H9 (cell line): ENCODE data around the gene BCAR1. TPM values are rescaled to one million over a fixed set of nuclear protein-coding genes. Genes with fewer than 3 reads are reported as not detected.

ENCODE experiments used
- DNase-seq: peaks from one replicate; pipeline ENCODE4 v3.0.0-alpha.2; 2017
- H2AFZ ChIP-seq: one replicate; pipeline ENCODE4 v1.6.1; 2013; ENCODE audit warnings: mild to moderate bottlenecking, low read length, control low read depth, moderate library complexity
- H2AK5ac ChIP-seq: 2 replicates; pipeline ENCODE4 v1.6.1; 2013; ENCODE audit warnings: low read length, control low read depth, mixed read lengths; ENCODE audit not compliant: insufficient read length
- H2BK120ac ChIP-seq: one replicate; pipeline ENCODE4 v1.6.1; 2013; ENCODE audit warnings: low read depth, mild to moderate bottlenecking, low read length, control low read depth, inconsistent platforms; ENCODE audit not compliant: poor library complexity, severe bottlenecking
- H2BK12ac ChIP-seq: 2 replicates; pipeline ENCODE4 v1.6.1; 2013; ENCODE audit warnings: low read length, control low read depth, mixed read lengths, low read depth; ENCODE audit not compliant: insufficient read length
- H2BK15ac ChIP-seq: 2 replicates; pipeline ENCODE4 v1.6.1; 2013; ENCODE audit warnings: low read depth, low read length, control low read depth
- H2BK20ac ChIP-seq: one replicate; pipeline ENCODE4 v1.6.1; 2013; ENCODE audit warnings: low read depth, mild to moderate bottlenecking, low read length, control low read depth, inconsistent platforms; ENCODE audit not compliant: poor library complexity, severe bottlenecking
- H2BK5ac ChIP-seq: 2 replicates; pipeline ENCODE4 v1.6.1; 2013; ENCODE audit warnings: low read length, control low read depth, mixed read lengths; ENCODE audit not compliant: insufficient read length
- H3K14ac ChIP-seq: 2 replicates; pipeline ENCODE4 v1.6.1; 2013; ENCODE audit warnings: low read length, control low read depth; ENCODE audit not compliant: insufficient read depth
- H3K18ac ChIP-seq: 2 replicates; pipeline ENCODE4 v1.6.1; 2013; ENCODE audit warnings: low read depth, mild to moderate bottlenecking, mixed read lengths, low read length, control low read depth; ENCODE audit not compliant: insufficient read length
- H3K23ac ChIP-seq: 2 replicates; pipeline ENCODE4 v1.6.1; 2013; ENCODE audit warnings: low read length, control low read depth, mixed read lengths, low read depth; ENCODE audit not compliant: insufficient read length
- H3K23me2 ChIP-seq: 2 replicates; pipeline ENCODE4 v1.6.1; 2013; ENCODE audit warnings: low read depth, mild to moderate bottlenecking, mixed read lengths, low read length, control low read depth; ENCODE audit not compliant: insufficient read length, poor library complexity, severe bottlenecking
- H3K27ac ChIP-seq: 2 replicates; pipeline ENCODE4 v1.5.1; 2013; ENCODE audit warnings: low read length, control low read depth, mixed read lengths, low read depth; ENCODE audit not compliant: insufficient read length
- H3K27me3 ChIP-seq: 2 replicates; pipeline ENCODE4 v1.6.1; 2013; ENCODE audit warnings: low read length, control low read depth, inconsistent platforms; ENCODE audit not compliant: insufficient read depth
- H3K4ac ChIP-seq: 2 replicates; pipeline ENCODE4 v1.6.1; 2013; ENCODE audit warnings: low read depth, mild to moderate bottlenecking, control low read depth, inconsistent platforms, low read length, moderate library complexity
- H3K4me1 ChIP-seq: 2 replicates; pipeline ENCODE4 v1.6.1; 2013; ENCODE audit warnings: low read length, control low read depth, inconsistent platforms; ENCODE audit not compliant: insufficient read depth
- H3K4me2 ChIP-seq: 2 replicates; pipeline ENCODE4 v1.6.1; 2013; ENCODE audit warnings: low read length, control low read depth, mixed read lengths; ENCODE audit not compliant: insufficient read length, insufficient read depth
- H3K56ac ChIP-seq: 2 replicates; pipeline ENCODE4 v1.6.1; 2013; ENCODE audit warnings: low read depth, mild to moderate bottlenecking, mixed read lengths, low read length, control low read depth; ENCODE audit not compliant: insufficient read length
- H3K79me1 ChIP-seq: 2 replicates; pipeline ENCODE4 v1.6.1; 2013; ENCODE audit warnings: low read depth, mild to moderate bottlenecking, moderate library complexity, low read length, control low read depth, inconsistent platforms; ENCODE audit not compliant: insufficient read depth, poor library complexity, severe bottlenecking
- H3K79me2 ChIP-seq: 2 replicates; pipeline ENCODE4 v1.6.1; 2013; ENCODE audit warnings: low read length, control low read depth, inconsistent platforms; ENCODE audit not compliant: insufficient read depth
- H3K9ac ChIP-seq: 2 replicates; pipeline ENCODE4 v1.6.1; 2013; ENCODE audit warnings: low read length, control low read depth, mixed read lengths; ENCODE audit not compliant: insufficient read length; ENCODE audit errors: extremely low read depth
- H3K9me3 ChIP-seq: one replicate; pipeline ENCODE4 v1.6.1; 2013; ENCODE audit warnings: low read depth, low read length, inconsistent platforms; ENCODE audit not compliant: control insufficient read depth
- H3T11ph ChIP-seq: one replicate; pipeline ENCODE4 v1.6.1; 2013; ENCODE audit warnings: mild to moderate bottlenecking, low read length, control low read depth, inconsistent platforms
- H4K20me1 ChIP-seq: one replicate; pipeline ENCODE4 v1.6.1; 2013; ENCODE audit not compliant: control insufficient read depth, insufficient read length, insufficient read depth
- H4K5ac ChIP-seq: 2 replicates; pipeline ENCODE4 v1.6.1; 2013; ENCODE audit warnings: low read depth, mild to moderate bottlenecking, mixed read lengths, low read length, control low read depth; ENCODE audit not compliant: insufficient read length
- H4K8ac ChIP-seq: replicated peaks from 2 replicates; pipeline ENCODE4 v1.6.1; 2013; ENCODE audit warnings: low read length, control low read depth, mixed read lengths, low read depth; ENCODE audit not compliant: insufficient read length
- H4K91ac ChIP-seq: 2 replicates; pipeline ENCODE4 v1.6.1; 2013; ENCODE audit warnings: low read depth, mild to moderate bottlenecking, moderate library complexity, mixed read lengths, low read length, control low read depth; ENCODE audit not compliant: insufficient read length
- H3K27ac Mint-ChIP-seq, 3 experiments: 2 replicates in 2 of 3; 3 replicates in 1 of 3; pipeline ENCODE4 v1.8.0; 2020 to 2021; ENCODE audit warnings: mixed read lengths in 3 of 3, mild to moderate bottlenecking in 1 of 3, moderate library complexity in 1 of 3
- H3K27me3 Mint-ChIP-seq: 2 replicates; pipeline ENCODE4 v1.8.0; 2021; ENCODE audit warnings: low read depth, mild to moderate bottlenecking, moderate library complexity, mixed read lengths
- H3K36me3 Mint-ChIP-seq, 3 experiments: 2 replicates in 2 of 3; 3 replicates in 1 of 3; pipeline ENCODE4 v1.8.0; 2020 to 2021; ENCODE audit warnings: low read depth in 3 of 3, mixed read lengths in 3 of 3; ENCODE audit not compliant: insufficient read depth in 1 of 3
- H3K4me1 Mint-ChIP-seq, 2 experiments: 2 replicates each; pipeline ENCODE4 v1.8.0; 2020; ENCODE audit warnings: mixed read lengths in 2 of 2
- H3K4me3 Mint-ChIP-seq, 2 experiments: 2 replicates in 1 of 2; 3 replicates in 1 of 2; pipeline ENCODE4 v1.8.0; 2020 to 2021; ENCODE audit warnings: mild to moderate bottlenecking in 2 of 2, mixed read lengths in 2 of 2, moderate library complexity in 1 of 2
- H3K9me3 Mint-ChIP-seq, 2 experiments: 2 replicates in 1 of 2; 3 replicates in 1 of 2; pipeline ENCODE4 v1.8.0; 2020; ENCODE audit warnings: mild to moderate bottlenecking in 2 of 2, mixed read lengths in 2 of 2, moderate library complexity in 1 of 2
- CTCF ChIP-seq: fragments of 200-600 bp; sonication (generic); conservative IDR thresholded peaks from 3 replicates; pipeline ENCODE4 v1.8.0; 2021; ENCODE audit warnings: antibody characterized with exemption, mild to moderate bottlenecking
- WGBS: extraction: QIAGEN DNeasy Blood & Tissue Kit; methylation state at CpG from one replicate; pipeline ENCODE4 v1.1.7; 2013; ENCODE audit warnings: missing lambda C conversion rate, low lambda C conversion rate, mixed read lengths; ENCODE audit not compliant: insufficient read length; ENCODE audit errors: extremely low coverage; 5-methylcytosine and 5-hydroxymethylcytosine counted together
- total RNA-seq: library from RNA; stranded (reverse); gene quantifications from 2 replicates; pipeline ENCODE4 v1.2.1, GENCODE V29; 2021

Gene BCAR1
- total RNA-seq, 1 experiment from 2014 or later: 97.1 TPM

GRCh38 chr16:75267631-75268264 is 16.3 kb upstream of the BCAR1 start:
- Histone ChIP-seq H3K14ac (no peak overlapping the region), H4K91ac (no peak overlapping the region), H3K18ac (no peak overlapping the region), H3K9me3 (no peaks in the 10 kb centered on the region), H3T11ph (no peak overlapping the region), H3K27me3 (no peaks in the 10 kb centered on the region), H4K20me1 (peaks cover 6% of the 10 kb centered on the region), H3K79me2 (peaks cover 15% of the 10 kb centered on the region; the same call in 1 of the 2 replicates), H2BK15ac (no peak overlapping the region), H3K23me2 (peaks cover 13% of the 10 kb centered on the region), H3K4ac (no peak overlapping the region), H2AK5ac (no peak overlapping the region), H2AFZ (no peak overlapping the region), H3K9ac (no peak overlapping the region), H3K4me2 (no peak overlapping the region), H3K27ac (no peak overlapping the region), H4K8ac (no peak overlapping the region), H2BK5ac (no peak overlapping the region), H2BK20ac (no peak overlapping the region), H3K79me1 (peaks cover 7% of the 10 kb centered on the region), H3K4me1 (no peaks in the 10 kb centered on the region; the same call in 1 of the 2 replicates), H4K5ac (no peak overlapping the region), H2BK120ac (no peak overlapping the region), H2BK12ac (no peak overlapping the region), H3K23ac (no peak overlapping the region), H3K56ac (no peak overlapping the region)
- Mint-ChIP-seq H3K9me3 (no peaks in the 10 kb centered on the region), H3K27ac (no peak overlapping the region; a peak in 1 of 7 replicates), H3K4me3 (no peak overlapping the region), H3K4me1 (peaks cover 20 to 21% of the 10 kb centered on the region in 2 experiments), H3K27me3 (no peaks in the 10 kb centered on the region; the same call in 1 of the 2 replicates), H3K36me3 (peaks cover 3 to 6% (median 5%) of the 10 kb centered on the region in 3 experiments; a peak in 4 of 7 replicates)
- no peak for DNase-seq
- no CpG with 5 or more reads among the region's 10 CpGs for WGBS
- TF ChIP-seq CTCF: no peak
